HG03095 (cell line): ENCODE measurements around the gene GET4.
"Not testable (repeated sequence)": the region's sequence is repeated elsewhere in the genome, so short reads cannot be mapped to it uniquely, and the experiment has no call there.

Experiments used
- ATAC-seq: cut with Tn5 transposase; IDR thresholded peaks from one replicate; pipeline ENCODE4 v1.9.1; 2021; ENCODE audit warnings: moderate library complexity; ENCODE audit not compliant: unreplicated experiment

The GET4 gene

GRCh38 chr7:845091-845490 lies 31.3 kb upstream of the GET4 start:
- no peak for ATAC-seq

- no peak for ATAC-seq
Measured at GRCh38 chr7:845731-846130, 30.6 kb upstream of the GET4 start.

GRCh38 chr7:846958-847650 lies 29.2 kb upstream of the GET4 start:
- not testable (repeated sequence) for ATAC-seq

DNA sequence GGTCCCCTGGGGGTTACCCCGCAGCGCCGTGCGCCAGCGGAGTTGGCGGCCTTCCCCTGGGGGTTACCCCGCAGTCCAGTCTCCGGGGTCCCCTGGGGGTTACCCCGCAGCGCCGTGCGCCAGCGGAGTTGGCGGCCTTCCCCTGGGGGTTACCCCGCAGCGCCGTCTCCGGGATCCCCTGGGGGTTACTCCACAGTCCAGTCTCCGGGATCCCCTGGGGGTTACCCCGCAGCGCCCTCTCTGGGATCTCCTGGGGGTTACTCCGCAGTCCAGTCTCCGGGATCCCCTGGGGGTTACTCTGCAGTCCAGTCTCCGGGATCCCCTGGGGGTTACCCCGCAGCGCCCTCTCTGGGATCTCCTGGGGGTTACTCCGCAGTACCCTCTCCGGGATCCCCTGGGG lies 28.6 kb upstream of the GET4 start:
- not testable (repeated sequence) for ATAC-seq

GRCh38 chr7:849145-849544 lies 27.2 kb upstream of the GET4 start:
- ATAC-seq = no peak

DNA sequence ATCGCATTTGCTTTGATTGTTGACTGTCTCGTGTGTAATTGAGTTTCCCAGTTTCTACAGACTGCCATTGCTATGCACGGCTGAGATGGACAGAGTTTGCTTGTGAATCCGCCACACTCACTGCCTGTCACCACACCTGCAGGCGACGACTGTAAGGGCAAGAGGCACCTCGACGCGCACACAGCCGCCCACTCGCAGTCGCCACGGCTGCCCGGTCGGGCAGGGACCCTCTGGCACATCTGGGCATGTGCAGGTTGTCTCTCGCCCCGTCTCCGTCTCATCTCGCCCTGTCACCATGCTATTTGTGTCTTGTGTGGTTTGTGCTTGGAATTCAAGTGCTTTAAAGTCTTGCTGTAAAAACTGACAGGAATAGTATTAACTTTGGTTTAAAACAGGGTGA lies 26.6 kb upstream of the GET4 start:
- ATAC-seq = no peak

DNA sequence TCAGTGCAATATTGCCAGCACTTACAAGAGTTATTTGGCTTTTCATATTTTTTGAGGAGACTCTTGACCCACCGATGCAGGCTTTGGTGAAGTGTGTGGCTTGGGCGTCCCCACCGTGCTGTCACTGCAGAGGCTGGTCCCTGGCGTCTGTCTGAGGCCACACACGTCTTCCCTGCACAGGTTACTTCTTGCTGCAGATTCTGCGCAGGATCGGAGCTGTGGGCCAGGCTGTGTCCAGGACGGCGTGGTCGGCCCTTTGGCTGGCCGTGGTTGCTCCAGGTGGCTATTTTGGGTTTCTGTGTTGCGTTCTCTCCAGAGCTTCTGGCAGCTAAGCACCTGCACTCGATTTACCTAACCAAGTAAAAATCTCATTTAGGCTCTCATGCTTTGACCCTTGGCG lies 25.1 kb upstream of the GET4 start:
- no peak for ATAC-seq

DNA sequence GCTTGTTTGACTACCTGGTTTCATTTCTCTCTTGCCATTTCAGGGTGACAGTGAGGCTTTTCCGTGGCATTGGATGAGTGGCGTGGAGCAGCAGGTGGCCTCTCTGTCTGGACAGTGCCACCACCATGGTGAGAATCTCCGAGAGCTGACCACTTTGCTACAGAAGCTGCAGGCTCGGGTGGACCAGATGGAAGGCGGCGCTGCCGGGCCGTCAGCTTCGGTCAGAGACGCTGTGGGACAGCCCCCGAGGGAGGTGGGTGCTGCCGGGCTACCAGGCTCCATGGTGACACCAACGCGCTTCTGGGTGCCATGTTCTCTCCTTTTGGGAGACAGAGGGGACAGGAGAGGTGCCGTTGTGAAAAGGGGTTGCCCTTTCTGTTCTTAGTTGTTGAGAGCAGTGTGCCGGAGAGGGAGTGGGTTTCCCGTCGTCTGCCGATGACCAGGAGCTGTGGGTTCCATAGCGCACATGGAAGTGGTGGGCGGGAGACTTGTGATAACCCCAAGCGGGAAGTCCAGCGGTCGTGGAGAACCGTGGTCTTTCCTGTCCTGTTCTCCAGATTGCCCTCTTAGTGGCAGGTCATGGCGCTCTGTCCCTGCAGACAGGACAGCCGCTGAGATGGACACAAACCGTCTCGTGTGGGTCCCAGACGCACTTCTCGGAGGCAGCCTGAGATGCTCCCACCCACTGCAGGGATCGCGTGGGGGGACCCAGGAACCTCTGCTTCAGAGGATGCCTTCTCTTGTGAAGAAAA lies 22.8 kb upstream of the GET4 start:
- ATAC-seq = no peak

DNA sequence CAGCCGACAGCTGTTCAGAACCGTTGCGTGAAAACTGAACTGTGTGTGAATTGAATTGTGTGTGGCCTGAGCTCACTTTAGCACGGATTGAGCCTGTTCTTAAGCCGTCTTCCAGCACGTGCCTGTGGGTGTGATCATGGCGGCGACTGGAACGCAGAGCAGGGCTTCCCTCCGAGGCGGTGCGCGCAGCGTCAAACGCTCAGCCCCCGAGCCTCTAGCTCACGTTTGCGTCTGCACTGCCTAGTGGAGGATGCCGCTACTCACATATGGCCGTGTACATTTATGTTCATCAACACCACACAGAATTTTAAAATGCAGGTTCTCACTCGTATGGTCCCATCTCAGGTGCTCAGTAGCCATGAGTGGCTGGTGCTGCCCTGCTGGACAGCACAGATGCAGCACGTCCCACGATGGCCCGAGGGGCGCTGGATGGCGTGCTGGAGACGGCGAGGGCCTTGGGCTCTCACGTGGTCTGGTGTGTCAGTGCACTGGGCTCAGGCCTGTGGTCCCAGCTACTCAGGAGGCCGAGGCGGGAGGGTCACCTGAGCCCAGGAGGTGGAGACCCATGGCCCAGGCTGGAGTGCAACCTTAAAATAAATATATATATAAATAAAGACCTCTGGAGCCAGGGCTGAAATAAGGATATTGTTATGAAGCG lies 22.1 kb upstream of the GET4 start:
- ATAC-seq = no peak

- no peak for ATAC-seq
Measured at GRCh38 chr7:855686-856369, 20.5 kb upstream of the GET4 start.

GRCh38 chr7:856444-857095 lies 19.8 kb upstream of the GET4 start:
- ATAC-seq = no peak

GRCh38 chr7:857661-858060 lies 18.7 kb upstream of the GET4 start:
- ATAC-seq = no peak

DNA sequence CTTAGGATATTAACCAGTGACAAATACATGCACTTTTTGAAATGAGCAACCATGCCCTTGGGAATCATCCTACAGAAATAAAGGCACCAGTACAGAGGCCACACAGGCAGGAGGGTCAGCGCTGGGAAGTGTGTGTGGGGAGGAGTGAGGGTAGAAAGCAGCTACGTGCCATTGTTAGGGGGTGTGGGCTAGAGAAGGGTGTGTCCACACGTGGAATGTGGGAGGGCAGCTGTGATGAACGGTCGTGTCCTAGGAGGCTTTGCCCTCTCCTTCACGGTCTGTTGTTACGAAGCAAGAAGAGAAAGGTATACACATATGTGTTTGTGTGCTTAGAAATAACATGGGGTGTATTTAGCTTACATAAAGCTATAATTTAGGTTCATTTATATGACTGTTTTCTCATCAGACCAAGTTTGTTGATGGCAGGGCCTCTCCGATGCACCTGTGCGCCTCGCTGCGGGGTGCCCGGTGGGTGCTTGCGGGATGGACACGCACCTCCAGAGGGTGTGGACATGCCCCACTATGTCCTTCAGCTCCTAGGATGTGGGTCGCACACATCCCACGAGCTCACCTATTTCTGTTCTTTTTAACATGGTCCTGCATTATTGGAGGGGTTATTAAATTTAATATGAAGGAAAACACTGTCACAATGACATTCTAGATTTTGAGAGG lies 16.9 kb upstream of the GET4 start:
- ATAC-seq = no peak

- no peak for ATAC-seq
Measured at GRCh38 chr7:860149-860548, 16.2 kb upstream of the GET4 start.

DNA sequence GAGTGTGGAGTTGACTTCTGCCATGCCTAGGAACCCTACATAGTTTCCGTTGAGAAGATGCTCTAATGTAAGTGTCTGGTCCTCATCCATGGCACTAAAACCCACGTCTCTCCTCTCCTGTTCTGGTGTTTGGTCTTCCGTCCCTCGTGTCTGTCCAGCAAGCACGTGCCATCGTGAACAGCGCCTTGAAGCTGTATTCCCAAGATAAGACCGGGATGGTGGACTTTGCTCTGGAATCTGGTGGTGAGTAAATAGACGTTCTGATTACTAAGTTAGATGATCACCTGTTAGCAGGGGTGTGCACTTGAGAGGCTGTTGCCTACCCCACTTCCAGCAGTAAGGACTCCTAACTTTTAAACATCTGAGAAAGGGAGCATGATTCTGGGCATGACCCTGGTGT lies 15.1 kb upstream of the GET4 start:
- ATAC-seq = no peak

DNA sequence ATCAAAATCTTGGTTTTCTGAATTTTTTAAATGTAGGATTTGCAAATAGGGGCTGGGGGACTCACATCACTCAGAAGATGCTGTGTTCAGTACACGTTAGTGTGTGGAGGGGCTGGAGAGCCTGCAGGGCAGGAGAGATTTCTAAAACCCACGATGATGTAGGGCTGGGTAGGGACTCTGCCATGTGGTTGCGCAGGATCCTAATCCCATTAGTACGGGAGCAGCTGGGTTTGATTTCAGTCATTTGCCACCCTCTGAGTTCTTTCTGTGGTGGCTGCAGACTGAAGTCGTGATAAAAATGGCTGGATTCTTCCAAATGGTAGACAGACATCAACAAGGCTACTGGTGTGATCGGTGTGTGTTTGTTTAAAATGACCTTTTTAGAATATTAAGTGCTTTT lies 14.2 kb upstream of the GET4 start:
- no peak for ATAC-seq

DNA sequence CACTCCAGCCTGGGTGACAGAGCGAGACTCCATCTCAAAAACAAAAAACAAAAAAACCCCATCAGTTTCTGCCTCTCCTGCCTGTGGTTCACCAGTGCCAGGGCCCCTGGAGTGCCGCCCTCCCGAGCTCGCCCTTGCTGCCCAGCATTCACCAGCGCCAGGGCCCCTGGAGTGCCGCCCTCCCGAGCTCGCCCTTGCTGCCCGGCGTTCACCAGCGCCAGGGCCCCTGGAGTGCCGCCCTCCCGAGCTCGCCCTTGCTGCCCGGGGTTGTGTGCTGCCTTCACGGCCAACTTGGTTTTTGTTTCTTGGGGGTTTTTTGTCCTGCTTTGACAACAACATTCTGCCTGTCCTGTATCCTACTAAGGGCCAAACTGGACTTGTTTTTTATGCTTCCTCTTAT lies 13.2 kb upstream of the GET4 start:
- no peak for ATAC-seq

DNA sequence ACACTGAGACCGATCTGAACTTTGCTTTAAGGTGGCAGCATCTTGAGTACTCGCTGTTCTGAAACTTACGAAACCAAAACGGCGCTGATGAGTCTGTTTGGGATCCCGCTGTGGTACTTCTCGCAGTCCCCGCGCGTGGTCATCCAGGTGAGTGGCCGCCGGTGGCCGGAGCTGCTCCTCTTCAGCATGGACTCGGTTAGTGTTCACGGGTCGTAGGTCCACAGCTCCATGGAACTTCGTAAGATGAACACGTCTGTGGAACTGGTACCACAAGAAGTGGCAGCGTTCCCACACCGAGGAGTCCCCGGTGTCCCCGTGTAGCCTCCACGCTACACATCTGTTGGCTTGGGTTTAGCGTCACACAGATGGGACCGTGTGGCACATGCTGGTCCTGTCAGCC lies 10.4 kb upstream of the GET4 start:
- ATAC-seq = no peak

- no peak for ATAC-seq
Measured at GRCh38 chr7:867001-867405, 9.4 kb upstream of the GET4 start.

GRCh38 chr7:867406-868188 lies 8.8 kb upstream of the GET4 start:
- no peak for ATAC-seq
